ENCODE data around the gene EHD3.

GRCh38 chr2:31300309-31300708 is 66.4 kb downstream of the EHD3 start:
- TF ChIP-seq ARNT (IDR thresholded peaks at IDR 0.05) (no peak), HDGF (IDR thresholded peaks at IDR 0.05; ENCODE audit: borderline replicate concordance) (no peak), SP1 (IDR thresholded peaks at IDR 0.05) (no peak)

All from HEK293T (cell line).